GM23248 (cell line): Measurements from ENCODE around the gene BACE1-AS.

Experiments used
- EZH2 ChIP-seq: fragments of 200-600 bp; sonication (generic); IDR thresholded peaks from 2 replicates; pipeline ENCODE4 v1.6.1; 2018; ENCODE audit warnings: antibody characterized with exemption, mild to moderate bottlenecking; ENCODE audit not compliant: insufficient read depth, poor library complexity, severe bottlenecking
- EZH2phosphoT487 ChIP-seq: fragments of 200-600 bp; sonication (generic); IDR thresholded peaks from 2 replicates; pipeline ENCODE4 v1.6.1; 2018; ENCODE audit warnings: antibody characterized with exemption, moderate library complexity, mild to moderate bottlenecking, low read depth; ENCODE audit not compliant: insufficient read depth

- TF ChIP-seq EZH2 (no peak), EZH2phosphoT487 (no peak)
Measured at GRCh38 chr11:117255966-117256365, 35.2 kb upstream of the BACE1-AS start.
